HG02840 (cell line): ENCODE results near the gene SEL1L2.

ENCODE experiments used
- ATAC-seq: cut with Tn5 transposase; IDR thresholded peaks from one replicate; pipeline ENCODE4 v1.9.1; 2021; ENCODE audit warnings: mild to moderate bottlenecking, moderate library complexity, moderate number of reproducible peaks; ENCODE audit not compliant: unreplicated experiment, low FRiP score

SEL1L2 gene

DNA sequence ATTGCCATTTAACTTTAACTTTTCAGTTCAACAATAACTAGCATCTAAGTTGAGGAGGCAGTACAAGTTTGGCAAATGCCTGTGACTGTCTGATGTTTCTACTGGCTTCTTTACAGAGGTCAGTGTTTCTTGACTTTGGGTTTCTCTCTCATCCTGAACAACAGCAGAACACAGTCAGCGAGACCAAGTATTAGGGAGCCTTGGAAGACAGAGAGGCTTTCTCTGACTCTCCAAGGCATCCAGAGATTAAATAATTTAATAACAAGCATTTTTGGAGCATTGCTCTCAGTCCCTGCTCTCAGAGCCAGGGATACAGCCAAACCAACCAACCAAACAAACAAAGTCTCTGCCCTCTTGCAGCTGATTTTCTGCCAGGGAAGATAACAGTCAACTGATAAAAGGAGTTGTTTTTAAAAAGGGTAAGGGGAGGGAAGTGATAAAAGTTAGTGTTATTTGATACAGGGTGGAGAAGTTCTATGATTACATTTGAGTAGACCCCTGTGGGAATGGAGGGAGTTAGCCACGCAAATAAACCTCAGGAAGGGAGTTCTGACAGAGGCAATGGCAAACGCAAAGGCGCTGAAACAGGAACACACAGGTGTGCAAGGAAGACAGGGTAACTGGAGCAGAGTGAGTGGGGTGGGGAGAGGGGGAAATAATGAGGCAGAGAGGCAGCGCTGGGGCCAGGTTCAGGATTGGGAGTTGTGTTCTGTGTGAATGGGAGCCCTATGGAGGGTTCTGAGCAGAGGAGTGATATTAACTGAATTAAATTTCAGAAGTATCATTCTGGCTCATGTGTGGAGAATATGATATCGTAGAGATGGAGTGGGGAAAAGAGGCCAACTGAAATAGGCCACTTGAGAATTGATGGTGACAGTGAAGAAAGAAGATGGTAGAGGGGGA lies 55.2 kb downstream of the SEL1L2 start:
- ATAC-seq = no peak

- no peak for ATAC-seq
Measured at GRCh38 chr20:13930281-13930680, 60.1 kb downstream of the SEL1L2 start.

GRCh38 chr20:13929836-13930235 lies 60.6 kb downstream of the SEL1L2 start:
- ATAC-seq = no peak

DNA sequence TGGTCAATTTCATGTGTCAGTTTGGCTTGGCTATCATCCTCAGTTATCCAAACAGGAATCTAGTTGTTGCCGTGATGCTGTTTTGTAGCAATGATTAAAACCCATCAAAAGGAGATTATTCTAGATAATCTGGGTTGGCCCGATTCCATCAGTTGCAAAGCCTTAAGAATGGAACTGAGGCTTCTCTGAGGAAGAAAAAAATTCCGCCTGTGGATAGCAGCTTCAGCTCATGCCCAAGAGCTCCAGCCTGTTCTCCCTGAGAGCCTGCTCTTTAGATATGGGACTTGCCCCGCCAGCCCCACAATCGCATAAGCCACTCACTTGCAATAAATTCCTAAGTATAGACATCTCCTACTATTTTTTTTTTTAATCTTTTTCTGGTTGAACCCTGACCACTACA lies 61.5 kb downstream of the SEL1L2 start:
- no peak for ATAC-seq

- ATAC-seq = no peak
Measured at GRCh38 chr20:13927171-13927570, 63.2 kb downstream of the SEL1L2 start.

DNA sequence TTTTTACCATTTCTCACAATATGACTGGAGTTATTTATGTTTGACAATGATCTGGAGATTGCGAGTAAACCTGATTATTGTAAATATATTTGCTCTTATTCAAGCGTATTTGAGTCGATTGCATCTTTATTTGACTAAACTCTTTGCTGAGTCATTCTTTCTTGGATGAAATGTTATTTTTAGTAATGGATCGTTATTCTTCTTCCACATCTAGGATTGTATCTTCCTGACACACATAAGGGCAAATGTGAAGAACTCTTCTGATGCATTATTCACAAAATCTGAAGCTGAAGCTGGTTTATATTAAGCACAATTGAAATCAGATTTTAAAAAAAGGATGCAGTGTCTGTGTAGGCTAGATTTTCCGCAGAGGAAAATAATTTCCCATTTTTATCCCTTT lies 68.2 kb downstream of the SEL1L2 start:
- ATAC-seq = no peak

- no peak for ATAC-seq
Measured at GRCh38 chr20:13915284-13915683, 75.1 kb downstream of the SEL1L2 start.

DNA sequence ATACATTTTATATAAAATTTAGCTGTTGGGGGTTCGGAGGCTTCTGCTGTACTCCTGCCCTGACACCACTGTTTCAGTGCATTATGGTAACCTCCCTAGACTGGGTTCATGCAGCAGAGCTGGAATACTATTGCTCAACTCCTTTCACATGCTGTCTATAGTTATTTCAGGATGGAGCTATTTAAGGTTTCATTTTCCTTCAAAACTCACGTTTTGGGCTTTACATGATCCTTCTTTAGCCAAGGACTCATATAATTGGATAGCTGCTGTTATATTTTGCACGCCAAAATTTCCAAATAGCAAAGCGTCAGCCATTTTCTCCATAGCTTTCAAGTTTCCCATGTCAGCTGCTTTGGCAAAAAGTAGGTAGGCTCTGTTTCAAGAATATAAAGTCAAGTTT lies 76.8 kb downstream of the SEL1L2 start:
- no peak for ATAC-seq

DNA sequence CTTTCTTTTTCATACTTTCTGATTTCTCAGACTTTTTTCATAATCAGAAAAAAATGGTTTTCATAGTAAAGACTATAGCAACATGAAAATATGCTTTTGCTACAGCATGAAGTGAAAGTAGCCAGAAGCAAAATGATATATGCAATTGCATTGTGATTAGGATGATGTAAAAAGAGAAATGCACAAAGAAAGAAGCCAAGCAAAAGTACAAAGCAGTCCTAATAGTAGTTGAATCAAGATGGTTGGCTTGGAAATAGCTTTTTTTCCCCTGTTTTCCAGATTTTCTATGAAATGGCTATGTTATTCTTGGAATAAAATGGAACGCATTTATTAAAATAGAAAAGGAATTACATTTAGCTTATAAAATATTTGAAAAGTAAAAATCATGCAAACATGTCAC lies 77.3 kb downstream of the SEL1L2 start:
- ATAC-seq = no peak

GRCh38 chr20:13910492-13910891 lies 79.9 kb downstream of the SEL1L2 start:
- ATAC-seq = no peak

DNA sequence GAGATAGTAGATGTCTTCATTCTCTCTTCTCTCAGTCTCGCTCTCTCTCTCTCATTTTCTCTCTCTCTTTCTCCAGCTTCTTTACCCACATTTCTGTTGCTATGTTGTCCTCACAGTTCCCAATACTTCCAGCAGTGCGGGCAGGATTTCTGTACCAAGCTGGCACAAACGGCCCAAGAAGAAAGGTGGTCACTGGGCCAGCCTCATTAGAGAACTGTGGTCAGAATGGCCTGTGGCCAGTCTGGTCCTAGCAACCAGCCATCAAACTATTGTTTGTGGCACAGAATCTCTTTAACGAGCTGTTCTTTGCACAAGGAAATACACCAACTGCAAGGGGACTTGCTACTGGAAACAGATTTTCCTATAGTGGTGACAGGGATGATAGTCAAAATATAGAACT lies 81.3 kb downstream of the SEL1L2 start:
- ATAC-seq = no peak

GRCh38 chr20:13904766-13905165 lies 85.6 kb downstream of the SEL1L2 start:
- ATAC-seq = no peak

- ATAC-seq = no peak
Measured at GRCh38 chr20:13900496-13900895, 89.9 kb downstream of the SEL1L2 start.

DNA sequence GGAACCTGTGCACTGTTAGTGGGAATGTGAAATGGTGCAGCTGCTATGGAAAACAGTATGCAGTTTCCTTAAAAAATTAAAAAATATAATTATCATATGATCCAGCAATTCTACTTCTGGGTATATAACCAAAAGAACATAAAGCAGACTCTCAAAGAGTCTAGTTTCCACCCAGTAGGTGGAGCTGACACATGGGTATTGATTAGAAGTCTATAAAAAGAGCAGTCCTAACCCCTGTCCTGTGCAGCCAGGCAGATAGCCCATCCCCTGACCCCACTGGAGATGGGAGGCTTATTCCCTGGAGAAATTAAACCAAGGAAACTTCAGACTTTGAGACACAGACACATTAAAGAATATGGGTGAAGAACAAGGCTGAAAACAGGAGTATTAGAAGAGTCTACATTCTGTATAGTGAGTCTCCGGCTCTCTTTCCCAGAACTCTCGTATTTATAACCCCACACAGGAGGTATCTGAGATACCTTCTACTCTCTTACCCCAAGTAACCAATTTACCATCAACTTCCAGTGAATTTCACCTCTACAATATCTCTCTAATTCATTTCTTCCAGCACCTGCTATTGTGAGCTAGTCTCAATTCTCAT lies 92.3 kb downstream of the SEL1L2 start:
- no peak for ATAC-seq

DNA sequence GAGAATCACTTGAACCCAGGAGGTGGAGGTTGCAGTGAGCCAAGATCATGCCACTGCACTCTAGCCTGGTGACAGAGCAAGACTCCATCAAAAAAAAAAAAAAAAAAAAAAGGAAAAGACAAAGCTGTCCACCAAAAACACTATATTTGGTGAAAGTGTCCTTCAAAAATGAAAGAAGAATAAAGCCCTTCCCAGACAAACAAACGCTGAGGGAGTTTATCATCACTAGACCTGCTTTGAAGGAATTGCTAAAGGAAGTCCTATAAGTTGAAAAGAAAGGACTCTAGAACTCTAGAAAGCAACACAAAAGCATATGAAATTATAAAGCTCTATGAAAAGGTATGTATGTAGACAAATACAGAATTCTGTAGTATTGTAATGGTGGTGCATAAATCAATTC lies 98.8 kb downstream of the SEL1L2 start:
- no peak for ATAC-seq

- no peak for ATAC-seq
Measured at GRCh38 chr20:13884803-13885202, 105.6 kb downstream of the SEL1L2 start.

- ATAC-seq = no peak
Measured at GRCh38 chr20:13883425-13883824, 107.0 kb downstream of the SEL1L2 start.

DNA sequence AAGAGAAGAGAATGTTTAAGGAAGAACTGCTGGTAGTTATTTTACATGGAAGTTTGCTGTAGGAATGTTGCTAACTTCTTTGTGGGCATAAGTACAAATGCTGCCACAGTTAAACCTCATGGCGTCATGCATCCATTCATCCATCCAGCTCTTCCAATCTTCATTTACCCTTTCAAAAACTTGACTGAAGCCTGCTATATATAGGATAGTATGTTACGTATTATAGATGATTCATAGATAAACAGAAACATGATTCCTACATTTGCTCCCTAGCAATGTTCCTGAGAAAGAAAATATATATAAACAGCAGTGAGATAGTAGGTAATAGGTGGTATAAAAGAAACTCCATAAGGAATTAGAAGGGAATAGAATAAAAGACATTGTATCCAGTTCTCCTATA lies 111.8 kb downstream of the SEL1L2 start:
- ATAC-seq = no peak

GRCh38 chr20:13877793-13878192 lies 112.6 kb downstream of the SEL1L2 start:
- no peak for ATAC-seq

GRCh38 chr20:13875265-13875811 lies 115.1 kb downstream of the SEL1L2 start:
- no peak for ATAC-seq

- ATAC-seq = no peak
Measured at GRCh38 chr20:13874394-13875157, 115.8 kb downstream of the SEL1L2 start.
